GM13977 (cell line): Measurements from ENCODE around the gene FBXW7.

Experiments used
- DNase-seq: peaks from one replicate; pipeline ENCODE4 v3.0.0; 2012; ENCODE audit warnings: low spot score
- in situ Hi-C: fragments of 300-500 bp; cut with MboI; formaldehyde crosslinking; loops from one replicate; pipeline ENCODE4 v1.12.0; 2022; ENCODE audit warnings: low sequenced_read_pairs, low pct_unique_long_range_greater_than_20kb, mixed read lengths, inconsistent platforms; ENCODE audit not compliant: unreplicated experiment
- TF ChIP-seq, protein P1 (sequence below): IDR thresholded peaks from 2 replicates; pipeline ENCODE4 v1.5.1; 2012; ENCODE audit warnings: mild to moderate bottlenecking, control low read depth; ENCODE audit not compliant: insufficient read depth; ENCODE audit errors: extremely low read depth, missing control alignments

Gene FBXW7

DNA sequence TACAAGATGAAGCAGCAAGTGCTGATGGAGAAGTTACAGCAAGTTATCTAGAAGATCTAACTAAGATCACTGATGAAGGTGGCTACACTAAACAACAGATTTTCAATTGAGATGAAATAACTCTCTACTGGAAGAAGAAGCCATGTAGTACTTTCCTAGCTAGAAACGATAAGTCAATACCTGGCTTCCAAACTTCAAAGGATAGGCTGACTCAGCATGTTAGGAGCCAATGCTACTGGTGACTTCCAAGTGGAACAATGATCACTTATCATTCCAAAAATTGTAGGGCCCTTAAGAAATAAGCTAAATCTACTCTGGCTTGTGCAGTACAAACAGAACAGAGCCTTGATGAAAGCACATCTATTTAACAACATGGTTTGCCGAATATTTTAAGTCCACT lies 55.0 kb downstream of the FBXW7 start:
- TF ChIP-seq, protein P1, sequence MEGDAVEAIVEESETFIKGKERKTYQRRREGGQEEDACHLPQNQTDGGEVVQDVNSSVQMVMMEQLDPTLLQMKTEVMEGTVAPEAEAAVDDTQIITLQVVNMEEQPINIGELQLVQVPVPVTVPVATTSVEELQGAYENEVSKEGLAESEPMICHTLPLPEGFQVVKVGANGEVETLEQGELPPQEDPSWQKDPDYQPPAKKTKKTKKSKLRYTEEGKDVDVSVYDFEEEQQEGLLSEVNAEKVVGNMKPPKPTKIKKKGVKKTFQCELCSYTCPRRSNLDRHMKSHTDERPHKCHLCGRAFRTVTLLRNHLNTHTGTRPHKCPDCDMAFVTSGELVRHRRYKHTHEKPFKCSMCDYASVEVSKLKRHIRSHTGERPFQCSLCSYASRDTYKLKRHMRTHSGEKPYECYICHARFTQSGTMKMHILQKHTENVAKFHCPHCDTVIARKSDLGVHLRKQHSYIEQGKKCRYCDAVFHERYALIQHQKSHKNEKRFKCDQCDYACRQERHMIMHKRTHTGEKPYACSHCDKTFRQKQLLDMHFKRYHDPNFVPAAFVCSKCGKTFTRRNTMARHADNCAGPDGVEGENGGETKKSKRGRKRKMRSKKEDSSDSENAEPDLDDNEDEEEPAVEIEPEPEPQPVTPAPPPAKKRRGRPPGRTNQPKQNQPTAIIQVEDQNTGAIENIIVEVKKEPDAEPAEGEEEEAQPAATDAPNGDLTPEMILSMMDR = no peak
- in situ Hi-C loops = no loop called here
- no peak for DNase-seq

DNA sequence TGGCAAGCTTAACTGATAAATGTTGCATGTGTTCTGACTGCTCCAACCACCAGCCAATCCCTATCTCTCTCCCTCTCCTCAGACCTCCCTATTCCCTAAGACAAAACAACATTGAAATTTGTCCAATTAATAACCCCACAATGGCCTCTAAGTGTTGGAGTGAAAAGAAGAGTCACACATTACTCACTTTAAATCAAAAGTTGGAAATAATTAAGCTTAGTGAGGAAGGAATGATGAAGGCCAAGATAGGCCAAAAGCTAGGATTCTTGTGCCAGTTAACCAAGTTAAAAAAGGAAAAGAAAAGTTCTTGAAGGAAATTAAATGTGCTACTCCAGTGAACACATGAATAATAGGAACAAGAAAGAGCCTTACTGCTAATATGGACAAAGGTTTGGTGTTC lies 55.6 kb downstream of the FBXW7 start:
- DNase-seq = no peak
- in situ Hi-C loops = no loop called here
- TF ChIP-seq, protein P1 = no peak

DNA sequence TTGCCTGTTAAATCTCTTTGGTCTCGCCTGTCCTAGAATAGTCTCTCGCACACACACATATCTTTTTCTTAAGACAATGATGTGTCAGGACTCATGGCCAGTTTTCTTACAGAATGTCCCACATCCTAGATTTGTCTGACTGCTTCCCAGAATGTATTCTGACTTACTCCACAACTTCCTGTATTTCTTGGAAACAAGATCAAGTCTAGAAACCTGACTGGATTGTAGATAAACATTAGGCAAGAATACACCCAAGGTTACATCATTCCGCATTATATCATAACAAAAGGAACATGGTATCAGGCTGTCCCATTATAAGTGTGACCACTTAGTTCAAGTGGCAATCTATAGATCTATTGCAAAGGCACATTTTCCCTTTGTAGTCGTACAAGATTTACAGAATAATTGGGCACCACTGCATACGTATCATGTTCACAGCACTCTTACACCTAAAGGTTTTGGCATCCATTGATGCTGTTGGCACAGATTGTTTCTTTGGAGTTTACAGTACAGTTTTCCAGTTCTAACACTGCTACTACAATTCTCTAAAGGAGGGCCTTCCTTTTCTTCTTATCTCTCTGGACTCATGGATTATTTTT lies 56.4 kb downstream of the FBXW7 start:
- in situ Hi-C loops = no loop called here
- TF ChIP-seq, protein P1 = no peak
- no peak for DNase-seq

DNA sequence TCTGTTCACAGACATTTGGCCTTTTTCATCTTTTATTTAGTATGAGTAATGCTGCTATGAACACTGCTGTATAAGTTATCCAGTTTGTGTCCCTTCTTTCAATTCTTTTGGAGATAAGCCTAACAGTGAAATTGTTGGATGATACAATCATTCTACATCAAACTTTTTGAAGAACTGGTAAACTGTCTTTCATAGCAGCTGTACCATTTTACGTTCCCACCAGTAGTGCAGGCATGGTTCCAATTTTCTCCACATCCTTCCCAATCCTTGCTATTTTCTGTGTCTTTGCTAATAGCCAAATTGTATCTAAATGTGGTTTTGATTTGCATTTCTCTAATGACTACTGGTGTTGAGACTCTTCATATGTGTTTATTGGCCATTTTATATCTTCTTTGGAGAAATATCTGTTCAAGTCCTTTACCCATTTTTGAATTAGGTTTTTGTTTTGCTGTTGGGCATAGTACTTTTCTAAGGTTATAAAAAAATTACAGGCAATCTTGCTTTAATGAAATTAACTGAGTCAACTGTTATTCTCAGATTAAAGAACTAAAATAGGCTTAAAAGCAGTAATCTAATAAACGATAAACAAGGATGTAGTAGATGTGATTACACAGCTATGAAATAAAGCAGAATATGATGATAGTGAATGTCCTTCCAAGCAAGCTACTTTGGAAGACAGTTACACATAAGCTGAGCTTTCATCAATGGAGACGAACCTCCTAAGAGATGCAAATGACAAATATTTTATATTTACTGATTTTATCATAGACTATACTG lies 57.2 kb downstream of the FBXW7 start:
- in situ Hi-C loops = no loop called here
- no peak for DNase-seq
- TF ChIP-seq, protein P1 = no peak

DNA sequence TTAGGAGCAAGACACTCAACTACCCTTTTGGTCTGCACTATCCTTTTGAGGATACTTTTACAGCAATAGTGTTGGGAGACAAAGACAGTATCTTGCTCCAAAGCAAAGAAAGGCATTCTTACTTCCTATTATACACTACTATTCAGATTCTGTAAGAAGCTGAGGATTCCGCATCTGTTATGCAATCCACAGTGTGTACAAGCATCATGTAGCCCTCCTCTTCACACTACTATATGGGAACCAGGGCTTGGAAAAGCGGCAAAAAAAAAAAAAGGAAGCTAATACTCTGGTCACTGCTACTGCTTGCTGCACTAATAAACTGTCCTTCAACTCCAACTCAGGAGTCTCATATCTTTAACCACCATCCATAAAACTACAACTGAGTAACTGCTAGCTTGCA lies 59.1 kb downstream of the FBXW7 start:
- TF ChIP-seq, protein P1 = no peak
- in situ Hi-C loops = no loop called here
- DNase-seq = no peak

DNA sequence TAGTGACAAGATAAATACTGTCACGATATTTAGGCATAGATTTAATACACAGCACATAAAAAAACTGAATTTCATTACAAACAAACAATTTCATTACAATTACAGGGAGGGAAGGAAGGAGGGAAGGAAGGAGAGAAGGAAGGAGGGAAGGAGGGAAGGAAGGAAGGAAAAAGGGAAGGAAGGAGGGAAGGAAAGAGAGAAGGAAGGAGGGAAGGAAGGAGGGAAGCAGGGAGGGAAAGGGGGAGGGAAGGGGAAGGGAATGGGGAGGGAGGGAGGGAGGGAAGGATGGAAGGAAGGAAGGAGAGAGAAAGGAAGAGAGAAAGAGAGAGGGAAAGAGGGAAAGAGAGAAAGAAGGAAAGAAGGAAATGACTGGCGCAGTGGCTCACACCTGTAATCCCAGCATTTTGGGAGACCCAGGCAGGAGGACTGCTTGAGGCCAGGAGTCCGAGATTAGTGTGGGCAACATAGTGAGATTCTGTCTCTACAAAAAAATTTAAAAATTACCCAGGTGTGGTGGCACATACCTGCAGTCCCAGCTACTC lies 64.6 kb downstream of the FBXW7 start:
- TF ChIP-seq, protein P1 = no peak
- no peak for DNase-seq
- in situ Hi-C loops = no loop called here
